GM13977 (cell line): Measurements from ENCODE around the gene PRDM16.

Experiments
- DNase-seq: peaks from one replicate; pipeline ENCODE4 v3.0.0; 2012; ENCODE audit warnings: low spot score
- in situ Hi-C: fragments of 300-500 bp; cut with MboI; formaldehyde crosslinking; loops from one replicate; pipeline ENCODE4 v1.12.0; 2022; ENCODE audit warnings: low sequenced_read_pairs, low pct_unique_long_range_greater_than_20kb, mixed read lengths, inconsistent platforms; ENCODE audit not compliant: unreplicated experiment
- TF ChIP-seq, protein P1 (sequence below): IDR thresholded peaks from 2 replicates; pipeline ENCODE4 v1.5.1; 2012; ENCODE audit warnings: mild to moderate bottlenecking, control low read depth; ENCODE audit not compliant: insufficient read depth; ENCODE audit errors: extremely low read depth, missing control alignments

PRDM16 gene

DNA sequence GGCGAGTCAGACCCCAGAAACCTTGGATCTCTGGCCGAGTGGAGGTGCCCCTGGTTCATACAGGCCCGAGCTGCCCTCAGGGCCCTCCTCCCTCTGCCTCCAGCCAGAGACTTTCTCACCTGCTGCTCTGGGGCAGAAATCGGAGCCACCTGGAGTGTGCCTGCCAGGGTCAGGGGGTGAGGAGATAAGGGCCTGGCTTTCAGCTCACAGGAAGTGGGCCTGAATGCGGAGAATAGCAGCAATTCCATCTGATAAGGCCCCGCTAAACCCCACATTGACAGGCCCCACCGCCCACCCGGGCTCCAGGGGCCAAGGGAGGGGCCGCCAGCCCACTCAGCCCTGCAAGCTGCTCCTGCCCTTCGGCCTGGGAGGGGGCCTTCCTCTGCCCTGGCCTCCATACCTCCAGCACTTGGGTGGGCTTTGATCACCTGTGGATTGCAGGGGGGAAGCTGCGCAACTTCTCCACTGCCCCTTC is 261.8 kb downstream of the PRDM16 start:
- in situ Hi-C loops = no loop called here
- no peak for DNase-seq
- TF ChIP-seq, protein P1, sequence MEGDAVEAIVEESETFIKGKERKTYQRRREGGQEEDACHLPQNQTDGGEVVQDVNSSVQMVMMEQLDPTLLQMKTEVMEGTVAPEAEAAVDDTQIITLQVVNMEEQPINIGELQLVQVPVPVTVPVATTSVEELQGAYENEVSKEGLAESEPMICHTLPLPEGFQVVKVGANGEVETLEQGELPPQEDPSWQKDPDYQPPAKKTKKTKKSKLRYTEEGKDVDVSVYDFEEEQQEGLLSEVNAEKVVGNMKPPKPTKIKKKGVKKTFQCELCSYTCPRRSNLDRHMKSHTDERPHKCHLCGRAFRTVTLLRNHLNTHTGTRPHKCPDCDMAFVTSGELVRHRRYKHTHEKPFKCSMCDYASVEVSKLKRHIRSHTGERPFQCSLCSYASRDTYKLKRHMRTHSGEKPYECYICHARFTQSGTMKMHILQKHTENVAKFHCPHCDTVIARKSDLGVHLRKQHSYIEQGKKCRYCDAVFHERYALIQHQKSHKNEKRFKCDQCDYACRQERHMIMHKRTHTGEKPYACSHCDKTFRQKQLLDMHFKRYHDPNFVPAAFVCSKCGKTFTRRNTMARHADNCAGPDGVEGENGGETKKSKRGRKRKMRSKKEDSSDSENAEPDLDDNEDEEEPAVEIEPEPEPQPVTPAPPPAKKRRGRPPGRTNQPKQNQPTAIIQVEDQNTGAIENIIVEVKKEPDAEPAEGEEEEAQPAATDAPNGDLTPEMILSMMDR = no peak

DNA sequence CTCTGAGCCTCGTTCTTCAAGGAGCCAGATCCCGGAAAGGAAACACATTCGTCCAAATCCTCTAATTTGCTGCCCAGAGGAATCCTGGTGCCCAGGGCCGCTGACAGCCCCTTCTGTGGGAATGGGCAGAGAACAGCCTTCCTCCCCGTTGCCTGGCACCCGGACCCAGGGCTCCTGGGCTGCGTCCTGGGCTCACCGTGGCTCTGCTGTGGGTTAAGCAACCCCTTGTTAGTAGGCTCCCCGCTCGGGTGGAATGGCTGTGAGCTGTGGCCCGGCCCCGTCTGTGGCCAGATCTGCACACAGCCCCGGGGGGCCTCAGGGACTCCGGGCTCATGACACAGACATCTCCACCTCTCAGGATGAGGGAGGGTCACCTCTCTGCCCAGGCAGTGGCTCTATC is 262.6 kb downstream of the PRDM16 start:
- TF ChIP-seq, protein P1 = no peak
- no peak for DNase-seq
- in situ Hi-C loops = no loop called here

DNA sequence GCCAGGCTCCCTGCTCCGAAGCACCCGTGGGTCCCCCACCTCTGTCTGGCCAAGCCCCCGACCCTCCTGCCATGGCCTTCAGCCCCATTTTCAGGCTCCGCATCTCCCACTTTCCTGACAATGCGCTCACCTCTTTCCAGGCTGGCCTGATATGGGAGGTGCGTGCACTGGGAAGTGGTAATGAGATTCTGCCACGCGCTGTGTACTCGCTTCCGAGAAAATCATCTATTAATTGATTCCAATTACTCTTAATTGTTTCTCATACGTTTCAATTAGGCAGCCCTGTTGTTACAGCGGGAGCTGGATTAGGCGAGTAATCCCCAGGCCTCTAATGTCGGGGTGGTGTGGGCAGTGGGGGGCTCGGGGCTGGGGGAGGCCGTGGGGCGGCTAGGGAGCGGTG is 263.0 kb downstream of the PRDM16 start:
- no peak for DNase-seq
- in situ Hi-C loops = no loop called here
- TF ChIP-seq, protein P1 = no peak

DNA sequence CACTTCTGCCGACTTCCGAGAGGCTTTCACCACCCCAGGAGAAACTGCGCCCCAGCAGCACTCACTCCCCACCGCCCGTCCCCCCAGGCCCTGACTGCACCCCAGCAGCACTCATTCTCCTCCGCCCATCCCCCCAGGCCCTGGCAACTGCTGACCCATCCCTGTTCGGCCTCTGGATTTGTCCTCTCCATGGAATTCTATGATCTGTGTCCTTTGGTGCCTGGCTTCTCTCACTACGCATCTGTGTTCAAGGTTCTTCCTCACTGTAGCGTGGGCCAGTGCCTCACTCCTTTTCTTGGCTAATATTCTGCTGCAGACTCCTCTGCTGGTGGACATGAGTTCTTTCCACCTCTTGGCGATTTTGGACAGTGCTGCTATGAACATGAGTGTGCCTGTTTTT is 263.7 kb downstream of the PRDM16 start:
- in situ Hi-C loops = no loop called here
- TF ChIP-seq, protein P1 = no peak
- no peak for DNase-seq

DNA sequence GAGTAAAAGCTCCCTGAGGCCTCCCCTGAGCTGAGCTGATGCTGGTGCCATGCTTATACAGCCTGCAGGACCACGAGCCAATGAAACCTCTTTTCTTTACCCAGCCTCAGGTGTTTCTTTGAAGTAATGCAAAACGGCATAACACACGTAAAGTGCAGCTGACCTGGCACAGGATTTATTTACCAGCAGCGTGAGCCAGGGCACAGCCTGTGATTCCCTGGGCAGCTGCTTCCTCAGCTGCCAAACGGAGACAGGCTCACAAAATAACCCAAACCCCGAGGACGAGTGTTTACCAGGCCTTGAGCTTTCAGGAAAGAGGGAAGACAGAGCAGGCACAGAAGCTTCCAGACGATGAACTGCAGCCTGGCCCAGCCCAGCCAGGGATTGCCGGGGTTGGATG is 264.9 kb downstream of the PRDM16 start:
- no peak for DNase-seq
- TF ChIP-seq, protein P1 = no peak
- in situ Hi-C loops = no loop called here

DNA sequence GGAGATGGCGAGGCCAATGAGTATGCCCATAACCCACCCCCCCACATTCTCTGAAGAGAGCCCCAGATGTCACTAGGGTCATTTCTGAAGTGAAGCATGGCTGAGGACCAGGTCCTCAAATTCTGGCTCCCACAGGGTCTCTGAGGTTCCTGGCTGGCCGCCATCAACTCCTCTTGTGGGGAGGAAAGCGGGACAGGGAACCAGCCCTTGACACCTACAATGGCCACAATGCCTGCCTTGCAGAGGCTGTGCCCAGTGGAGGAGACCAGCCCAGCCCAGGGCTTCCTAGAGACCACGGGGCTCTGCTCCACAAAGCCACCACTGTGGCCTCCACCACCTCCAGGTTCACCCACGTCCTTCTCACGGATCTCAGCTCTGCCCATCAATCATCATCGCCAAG is 265.4 kb downstream of the PRDM16 start:
- TF ChIP-seq, protein P1 = no peak
- in situ Hi-C loops = no loop called here
- DNase-seq = no peak

DNA sequence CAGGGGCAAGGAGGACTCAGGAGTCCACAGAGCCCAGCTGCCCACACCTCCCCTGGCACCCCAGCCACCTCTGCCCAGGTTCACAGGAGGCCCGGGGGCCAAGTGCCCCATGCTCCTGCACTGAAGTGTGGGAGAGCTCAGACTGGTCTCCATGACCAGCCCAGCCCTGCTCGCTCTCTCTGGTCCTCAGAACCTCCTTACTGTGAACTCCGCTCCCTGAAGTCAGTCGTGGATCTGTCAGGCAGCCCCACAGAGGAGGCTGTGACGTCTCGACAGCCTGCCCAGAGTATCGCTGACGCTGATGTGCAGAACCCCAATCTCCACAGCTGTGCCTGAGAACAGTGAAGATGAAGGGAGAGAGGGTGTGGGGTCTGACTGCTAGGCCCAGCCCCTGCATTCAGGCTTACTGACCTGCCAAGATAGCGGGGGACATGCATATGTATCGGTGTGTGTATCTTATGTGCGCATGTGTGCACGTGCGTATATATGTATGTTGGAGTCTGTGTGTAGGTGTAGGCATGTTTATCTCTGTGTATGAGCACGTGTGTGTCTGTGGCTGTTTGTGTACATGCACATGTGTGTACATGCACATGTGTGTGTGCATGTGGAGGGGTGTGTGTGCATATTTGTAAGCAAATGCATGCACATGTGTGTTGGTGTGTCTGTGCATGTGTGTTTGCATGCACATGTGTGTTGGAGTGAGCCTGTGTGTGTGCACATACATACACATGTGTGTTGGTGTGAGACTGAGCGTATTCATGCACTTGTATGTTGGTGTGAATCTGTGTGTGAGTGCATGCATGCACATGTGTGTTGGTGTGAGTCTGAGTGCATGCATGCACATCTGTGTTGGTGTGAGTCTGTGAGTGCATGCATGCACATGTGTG is 267.0 kb downstream of the PRDM16 start:
- TF ChIP-seq, protein P1 = no peak
- in situ Hi-C loops = no loop called here
- no peak for DNase-seq
